Endodermal cell (in vitro differentiated cells): ENCODE data around the gene DIRAS2. TPM values are rescaled to one million over a fixed set of nuclear protein-coding genes. Genes with fewer than 3 reads are reported as not detected.

Source experiments
- DNase-seq: peaks from one replicate; pipeline ENCODE4 v3.0.0-alpha.2; 2017
- H3K27ac ChIP-seq: 2 replicates; pipeline ENCODE4 v1.5.1; 2013; ENCODE audit warnings: mild to moderate bottlenecking, low read depth, low read length, moderate library complexity
- H3K27me3 ChIP-seq: 2 replicates; pipeline ENCODE4 v1.6.1; 2013; ENCODE audit warnings: mild to moderate bottlenecking, low read length, moderate library complexity; ENCODE audit not compliant: insufficient read depth, control insufficient read depth, poor library complexity, severe bottlenecking
- H3K36me3 ChIP-seq: 2 replicates; pipeline ENCODE4 v1.7.0; 2013; ENCODE audit warnings: mild to moderate bottlenecking, low read length, moderate library complexity; ENCODE audit not compliant: control insufficient read depth, insufficient read depth
- H3K4me1 ChIP-seq: one replicate; pipeline ENCODE4 v1.7.0; 2013; ENCODE audit warnings: low read length; ENCODE audit not compliant: control insufficient read depth, insufficient read depth
- H3K4me3 ChIP-seq: 2 replicates; pipeline ENCODE4 v1.5.1; 2013; ENCODE audit warnings: mild to moderate bottlenecking, low read length, moderate library complexity
- H3K9ac ChIP-seq: 2 replicates; pipeline ENCODE4 v1.6.1; 2013; ENCODE audit warnings: mild to moderate bottlenecking, low read length, moderate library complexity; ENCODE audit not compliant: poor library complexity, severe bottlenecking; ENCODE audit errors: extremely low read depth
- H3K9me3 ChIP-seq: 2 replicates; pipeline ENCODE4 v1.6.1; 2013; ENCODE audit warnings: mild to moderate bottlenecking, low read length, moderate library complexity; ENCODE audit not compliant: control insufficient read depth
- H3K27ac Mint-ChIP-seq: 2 replicates; pipeline ENCODE4 v1.8.0; 2020; ENCODE audit warnings: mixed read lengths
- H3K27me3 Mint-ChIP-seq: 2 replicates; pipeline ENCODE4 v1.8.0; 2021; ENCODE audit warnings: mild to moderate bottlenecking, mixed read lengths; ENCODE audit not compliant: insufficient read depth
- H3K36me3 Mint-ChIP-seq: 2 replicates; pipeline ENCODE4 v1.8.0; 2020; ENCODE audit warnings: low read depth, mixed read lengths
- H3K4me1 Mint-ChIP-seq: 2 replicates; pipeline ENCODE4 v1.8.0; 2020; ENCODE audit warnings: mixed read lengths
- H3K4me3 Mint-ChIP-seq: 2 replicates; pipeline ENCODE4 v1.8.0; 2020; ENCODE audit warnings: mild to moderate bottlenecking, moderate library complexity, mixed read lengths
- H3K9me3 Mint-ChIP-seq: 2 replicates; pipeline ENCODE4 v1.8.0; 2020; ENCODE audit warnings: mild to moderate bottlenecking, mixed read lengths
- WGBS, 2 experiments: methylation state at CpG; one replicate each; pipeline versions ENCODE4 v1.1.5 to v1.1.7; 2013; ENCODE audit warnings: missing lambda C conversion rate in 2 of 2, mixed read lengths in 1 of 2; ENCODE audit not compliant: insufficient coverage in 1 of 2, insufficient read length in 1 of 2; 5-methylcytosine and 5-hydroxymethylcytosine counted together
- total RNA-seq, 2 donors: library from RNA; stranded (reverse); fragmentation: NEBNext Ultra II Directional in 1 of 2; extraction: Animal tissue kit (Norgen Biotek cat#: 25700) in 1 of 2; gene quantifications; 2 replicates in 1 of 2; 3 replicates in 1 of 2; pipeline ENCODE4 v1.2.1, GENCODE V29; 2021
- TF ChIP-seq, protein P1 (sequence below): fragments of 200-600 bp; sonication (generic); conservative IDR thresholded peaks from 2 replicates; pipeline ENCODE4 v1.5.0; 2021; ENCODE audit warnings: antibody characterized with exemption, mild to moderate bottlenecking

The DIRAS2 gene
- total RNA-seq, 2 donors from 2014 or later = 0.07 TPM; not detected in 1

DNA sequence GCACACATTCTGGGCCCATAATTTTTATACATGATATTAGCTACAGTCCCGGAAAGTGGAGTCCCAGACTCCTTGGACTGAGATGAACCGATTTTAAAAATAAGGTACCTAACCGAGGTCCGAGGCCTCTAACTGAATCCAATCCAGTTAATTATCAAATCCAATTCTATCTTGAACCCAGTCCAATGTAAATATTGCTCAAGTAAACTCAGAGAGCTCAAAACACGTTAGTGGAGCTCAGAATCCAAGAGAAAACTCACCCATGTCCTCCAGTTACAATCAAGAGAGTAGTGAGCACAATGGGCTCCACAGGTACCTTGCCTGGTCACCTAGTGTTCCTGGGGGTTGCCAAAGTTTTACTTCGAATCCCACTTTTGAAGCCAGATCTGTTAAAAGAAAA lies 37.9 kb upstream of the DIRAS2 start:
- no peaks in the 10 kb centered on the region for H3K4me1 ChIP-seq
- TF ChIP-seq, protein P1, sequence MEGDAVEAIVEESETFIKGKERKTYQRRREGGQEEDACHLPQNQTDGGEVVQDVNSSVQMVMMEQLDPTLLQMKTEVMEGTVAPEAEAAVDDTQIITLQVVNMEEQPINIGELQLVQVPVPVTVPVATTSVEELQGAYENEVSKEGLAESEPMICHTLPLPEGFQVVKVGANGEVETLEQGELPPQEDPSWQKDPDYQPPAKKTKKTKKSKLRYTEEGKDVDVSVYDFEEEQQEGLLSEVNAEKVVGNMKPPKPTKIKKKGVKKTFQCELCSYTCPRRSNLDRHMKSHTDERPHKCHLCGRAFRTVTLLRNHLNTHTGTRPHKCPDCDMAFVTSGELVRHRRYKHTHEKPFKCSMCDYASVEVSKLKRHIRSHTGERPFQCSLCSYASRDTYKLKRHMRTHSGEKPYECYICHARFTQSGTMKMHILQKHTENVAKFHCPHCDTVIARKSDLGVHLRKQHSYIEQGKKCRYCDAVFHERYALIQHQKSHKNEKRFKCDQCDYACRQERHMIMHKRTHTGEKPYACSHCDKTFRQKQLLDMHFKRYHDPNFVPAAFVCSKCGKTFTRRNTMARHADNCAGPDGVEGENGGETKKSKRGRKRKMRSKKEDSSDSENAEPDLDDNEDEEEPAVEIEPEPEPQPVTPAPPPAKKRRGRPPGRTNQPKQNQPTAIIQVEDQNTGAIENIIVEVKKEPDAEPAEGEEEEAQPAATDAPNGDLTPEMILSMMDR = no peak
- H3K27ac ChIP-seq = no peak overlapping the region
- Mint-ChIP-seq H3K4me3 (no peak overlapping the region), H3K27me3 (peaks cover 27% of the 10 kb centered on the region), H3K27ac (no peak overlapping the region), H3K9me3 (peaks cover 27% of the 10 kb centered on the region), H3K4me1 (peaks cover 24% of the 10 kb centered on the region), H3K36me3 (no peaks in the 10 kb centered on the region)
- WGBS, 2 experiments = 88 to 93% methylated on average over 5 to 6 of the region's 6 CpGs
- no peak overlapping the region for H3K9ac ChIP-seq
- peak overlapping the region; percentile 21 for H3K4me3 ChIP-seq
- no peaks in the 10 kb centered on the region for H3K27me3 ChIP-seq
- no peaks in the 10 kb centered on the region for H3K36me3 ChIP-seq
- DNase-seq = no peak
- H3K9me3 ChIP-seq = peaks cover 33% of the 10 kb centered on the region

DNA sequence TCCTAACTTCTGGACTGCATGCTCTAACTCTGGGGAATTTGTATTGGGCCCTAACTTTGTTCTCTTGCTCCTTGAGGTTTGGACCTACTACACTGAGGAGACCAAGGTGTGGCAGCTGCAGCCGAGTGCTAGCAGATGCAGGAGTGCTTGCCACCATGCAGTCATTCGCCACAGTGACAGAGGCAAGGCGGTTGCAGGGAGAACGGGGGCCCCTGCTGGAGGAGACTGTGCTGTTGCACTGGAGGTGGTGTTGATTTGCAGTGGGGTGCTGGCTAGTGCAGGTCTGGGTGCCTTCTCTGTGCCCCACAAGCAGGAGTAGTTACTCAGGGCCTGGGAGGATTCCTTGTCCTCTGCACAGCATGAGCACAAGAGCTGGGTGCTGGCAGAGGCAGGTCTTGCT lies 22.4 kb upstream of the DIRAS2 start:
- WGBS, 2 experiments = 68% methylated on average over 4 of the region's 4 CpGs; no CpG with 5 or more reads in 1 of the 2 experiments
- no peak overlapping the region for H3K9ac ChIP-seq
- peak; percentile 82 for DNase-seq

DNA sequence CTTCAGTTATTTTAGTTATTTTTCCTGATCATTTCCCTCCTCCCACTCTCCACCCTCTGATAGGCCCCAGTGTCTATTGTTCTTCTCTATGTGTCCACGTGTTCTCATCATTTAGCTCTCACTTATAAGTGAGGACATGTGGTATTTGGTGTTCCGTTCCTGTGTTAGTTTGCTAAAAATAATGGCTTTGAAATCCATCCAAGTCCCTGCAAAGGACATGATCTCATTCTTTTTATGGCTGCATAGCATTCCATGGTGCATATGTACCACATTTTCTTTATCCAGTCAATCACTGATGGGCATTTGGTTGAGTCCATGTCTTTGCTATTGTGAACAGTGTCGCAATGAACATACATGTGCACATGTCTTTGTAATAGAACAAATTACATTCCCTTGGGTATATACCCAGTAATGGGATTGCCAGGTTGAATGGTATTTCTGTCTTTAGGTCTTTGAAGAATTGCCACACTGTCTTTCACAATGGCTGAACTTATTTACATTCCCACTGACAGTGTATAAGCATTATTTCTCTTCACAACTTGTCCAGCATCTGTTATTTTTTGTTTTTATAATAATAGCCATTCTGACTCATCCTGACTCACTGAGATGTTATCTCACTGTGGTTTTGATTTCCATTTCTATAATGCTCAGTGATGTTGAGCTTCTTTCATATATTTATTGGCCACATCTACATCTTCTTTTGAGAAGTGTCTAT lies 17.2 kb upstream of the DIRAS2 start:
- WGBS, 2 experiments = 92 to 100% methylated on average over 1 to 3 of the region's 3 CpGs
- Mint-ChIP-seq H3K4me1 (no peaks in the 10 kb centered on the region), H3K27ac (no peak overlapping the region), H3K9me3 (no peaks in the 10 kb centered on the region), H3K27me3 (peaks cover 2% of the 10 kb centered on the region), H3K4me3 (no peak overlapping the region), H3K36me3 (no peaks in the 10 kb centered on the region)
- TF ChIP-seq, protein P1 = no peak
- DNase-seq = no peak
- H3K4me3 ChIP-seq = no peak overlapping the region
- H3K4me1 ChIP-seq = no peaks in the 10 kb centered on the region
- H3K9me3 ChIP-seq = no peaks in the 10 kb centered on the region
- no peak overlapping the region for H3K9ac ChIP-seq
- H3K27ac ChIP-seq = no peak overlapping the region
- H3K27me3 ChIP-seq = no peaks in the 10 kb centered on the region
- H3K36me3 ChIP-seq = no peaks in the 10 kb centered on the region

More for the DNA sequence above, 22.4 kb upstream of the DIRAS2 start:
- Mint-ChIP-seq H3K9me3 (no peaks in the 10 kb centered on the region), H3K36me3 (no peaks in the 10 kb centered on the region), H3K4me1 (no peaks in the 10 kb centered on the region), H3K27me3 (peaks cover 6% of the 10 kb centered on the region), H3K27ac (no peak overlapping the region), H3K4me3 (no peak overlapping the region)
- no peaks in the 10 kb centered on the region for H3K36me3 ChIP-seq
- H3K27ac ChIP-seq = no peak overlapping the region
- no peaks in the 10 kb centered on the region for H3K4me1 ChIP-seq
- H3K27me3 ChIP-seq = no peaks in the 10 kb centered on the region
- no peak overlapping the region for H3K4me3 ChIP-seq
- TF ChIP-seq, protein P1 = peak; percentile 72
- no peaks in the 10 kb centered on the region for H3K9me3 ChIP-seq
